OCI-LY3 (cell line): ENCODE data around the gene RNF152.

Experiments used
- H2AFZ ChIP-seq: fragments of 200-600, 300-600 bp; shearing (Covaris generic); 2 replicates; pipeline ENCODE4 v1.6.0; 2014; ENCODE audit warnings: antibody characterized with exemption, low read depth, low read length
- H3K27ac ChIP-seq: fragments of 200-600, 300-600 bp; sonication (generic); 2 replicates; pipeline ENCODE4 v1.5.1; 2014; ENCODE audit warnings: mild to moderate bottlenecking, low read length, moderate library complexity, mixed read lengths
- H3K27me3 ChIP-seq: fragments of 200-600, 300-600 bp; sonication (generic); 2 replicates; pipeline ENCODE4 v1.6.1; 2014; ENCODE audit warnings: low read depth, low read length, mixed read lengths
- H3K36me3 ChIP-seq: fragments of 200-600, 300-600 bp; sonication (generic); replicated peaks from 2 replicates; pipeline ENCODE3; 2014; ENCODE audit warnings: low read depth, low read length, mixed read lengths
- H3K4me1 ChIP-seq: fragments of 300-600, 200-600 bp; sonication (generic); 2 replicates; pipeline ENCODE4 v1.6.1; 2014; ENCODE audit warnings: low read length, mixed read lengths
- H3K4me2 ChIP-seq: fragments of 200-600, 300-600 bp; sonication (generic); 2 replicates; pipeline ENCODE4 v1.6.1; 2014; ENCODE audit warnings: low read length, mixed read lengths
- H3K4me3 ChIP-seq: fragments of 300-600, 200-600 bp; sonication (generic); 2 replicates; pipeline ENCODE4 v1.5.1; 2014; ENCODE audit warnings: antibody characterized with exemption, mild to moderate bottlenecking, low read length, moderate library complexity
- H3K79me2 ChIP-seq: fragments of 300-600, 200-600 bp; shearing (Covaris generic); 2 replicates; pipeline ENCODE4 v1.6.1; 2014; ENCODE audit warnings: mild to moderate bottlenecking, low read length, mixed read lengths
- H3K9ac ChIP-seq: fragments of 300-600, 200-600 bp; shearing (Covaris generic); 2 replicates; pipeline ENCODE4 v1.6.0; 2014; ENCODE audit warnings: mild to moderate bottlenecking, low read length, moderate library complexity
- H3K9me3 ChIP-seq: fragments of 200-600, 300-600 bp; shearing (Covaris generic); 2 replicates; pipeline ENCODE4 v1.6.1; 2014; ENCODE audit warnings: low read length, mixed read lengths; ENCODE audit not compliant: insufficient read depth
- H4K20me1 ChIP-seq: fragments of 200-600, 300-600 bp; sonication (generic); 2 replicates; pipeline ENCODE4 v1.6.1; 2016; ENCODE audit warnings: low read length, mixed read lengths; ENCODE audit not compliant: insufficient read depth
- CTCF ChIP-seq: fragments of 200-600, 300-600 bp; sonication (generic); IDR thresholded peaks from 2 replicates; pipeline ENCODE4 v1.5.1; 2014; ENCODE audit warnings: antibody characterized with exemption, low read length, low read depth
- EZH2phosphoT487 ChIP-seq: fragments of 200-600 bp; shearing (Covaris generic); IDR thresholded peaks from 2 replicates; pipeline ENCODE4 v1.6.1; 2018; ENCODE audit warnings: antibody characterized with exemption, mixed run types, low read depth

The RNF152 gene

DNA sequence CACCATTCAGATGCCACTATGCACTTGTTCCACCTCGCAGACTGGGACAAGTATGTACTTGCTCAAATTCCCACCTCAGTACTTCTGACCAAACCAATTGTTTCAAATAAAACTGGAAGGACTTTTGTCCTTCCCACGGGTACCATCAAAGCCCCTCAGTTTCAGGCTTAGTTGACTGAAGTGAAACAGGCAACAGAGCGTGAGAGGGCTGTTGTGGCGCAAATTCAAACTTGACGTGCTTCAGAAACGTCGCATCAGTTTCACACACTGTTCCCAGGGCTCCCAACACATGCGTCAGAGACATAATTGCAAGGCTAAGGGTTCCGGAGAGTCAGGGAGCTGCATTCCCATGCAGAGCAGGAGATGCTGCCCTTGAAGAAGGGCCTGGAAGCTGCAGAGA lies 33.7 kb downstream of the RNF152 start:
- H3K36me3 ChIP-seq: no peaks in the 10 kb centered on the region
- H3K9me3 ChIP-seq: no peaks in the 10 kb centered on the region
- H3K27me3 ChIP-seq: peaks cover 46% of the 10 kb centered on the region
- TF ChIP-seq CTCF (no peak), EZH2phosphoT487 (no peak)
- H3K4me1 ChIP-seq: no peaks in the 10 kb centered on the region
- no peak overlapping the region for H3K4me2 ChIP-seq
- H3K27ac ChIP-seq: no peak overlapping the region
- H4K20me1 ChIP-seq: no peaks in the 10 kb centered on the region
- H2AFZ ChIP-seq: no peak overlapping the region
- no peaks in the 10 kb centered on the region for H3K79me2 ChIP-seq
- H3K9ac ChIP-seq: no peak overlapping the region
- H3K4me3 ChIP-seq: no peak overlapping the region

GRCh38 chr18:61856678-61857077 lies 36.1 kb downstream of the RNF152 start:
- TF ChIP-seq CTCF (no peak), EZH2phosphoT487 (no peak)

DNA sequence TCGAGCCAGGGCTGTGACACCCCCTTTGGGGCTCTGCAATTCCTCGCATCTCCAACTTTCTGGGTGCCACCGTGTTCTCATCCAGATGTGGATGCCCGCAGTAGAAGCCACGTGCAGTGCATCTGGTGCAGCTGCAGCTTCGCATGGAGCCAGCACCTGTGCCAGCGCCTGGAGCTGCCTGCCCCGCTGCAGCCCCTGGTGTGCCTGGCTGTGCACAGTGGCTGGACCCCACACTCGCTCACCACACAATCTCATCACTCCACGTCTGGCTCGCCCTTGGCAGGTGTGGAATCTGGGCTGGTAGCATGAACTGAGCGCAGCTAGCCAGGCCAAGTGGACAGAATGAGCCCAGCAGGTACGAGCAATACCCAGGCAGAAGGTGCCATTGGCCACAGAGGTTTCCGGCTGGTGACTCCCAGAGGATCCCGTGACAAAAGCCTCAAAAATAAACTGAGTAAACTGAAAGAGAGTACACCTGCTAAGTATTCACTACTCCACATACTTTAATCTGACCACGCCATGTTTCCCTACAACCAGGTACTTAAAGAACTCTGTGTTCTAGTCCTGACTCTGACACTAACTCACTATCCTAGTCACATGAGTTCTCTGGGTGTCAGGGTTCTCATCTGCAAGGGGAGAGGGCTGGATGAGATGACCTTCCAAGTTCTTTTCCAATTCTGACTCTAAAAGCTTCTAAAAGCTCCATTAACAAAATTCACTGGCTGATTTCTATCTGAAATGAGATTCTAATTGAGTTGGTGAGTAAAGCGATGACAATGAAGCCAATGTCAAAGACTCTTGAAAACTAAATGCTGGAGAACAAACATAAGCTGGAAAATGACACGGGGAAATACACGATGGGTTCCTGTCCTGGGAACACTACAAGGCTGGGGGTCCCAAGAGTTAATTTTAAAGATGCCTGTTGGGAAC lies 37.1 kb downstream of the RNF152 start:
- Histone ChIP-seq H3K4me2 (no peak overlapping the region), H3K36me3 (no peaks in the 10 kb centered on the region), H3K27ac (no peak overlapping the region), H3K4me3 (no peak overlapping the region), H3K4me1 (no peaks in the 10 kb centered on the region), H3K27me3 (peaks cover 67% of the 10 kb centered on the region), H2AFZ (no peak overlapping the region), H4K20me1 (no peaks in the 10 kb centered on the region), H3K9me3 (no peaks in the 10 kb centered on the region), H3K79me2 (no peaks in the 10 kb centered on the region), H3K9ac (no peak overlapping the region)
- TF ChIP-seq CTCF (no peak), EZH2phosphoT487 (no peak)

More at GRCh38 chr18:61856678-61857077, 36.1 kb downstream of the RNF152 start:
- no peaks in the 10 kb centered on the region for H4K20me1 ChIP-seq
- H3K27ac ChIP-seq: no peak overlapping the region
- H3K79me2 ChIP-seq: no peaks in the 10 kb centered on the region
- peaks cover 59% of the 10 kb centered on the region for H3K27me3 ChIP-seq
- no peak overlapping the region for H3K4me3 ChIP-seq
- H3K36me3 ChIP-seq: no peaks in the 10 kb centered on the region
- H3K4me1 ChIP-seq: no peaks in the 10 kb centered on the region
- H3K9me3 ChIP-seq: no peaks in the 10 kb centered on the region
- H3K4me2 ChIP-seq: no peak overlapping the region
- H3K9ac ChIP-seq: no peak overlapping the region
- no peak overlapping the region for H2AFZ ChIP-seq

GRCh38 chr18:61854578-61855448 lies 38.0 kb downstream of the RNF152 start:
- H4K20me1 ChIP-seq: no peaks in the 10 kb centered on the region
- H3K4me3 ChIP-seq: no peak overlapping the region
- H3K4me1 ChIP-seq: no peaks in the 10 kb centered on the region
- no peaks in the 10 kb centered on the region for H3K79me2 ChIP-seq
- H3K9me3 ChIP-seq: no peaks in the 10 kb centered on the region
- peaks cover 72% of the 10 kb centered on the region for H3K27me3 ChIP-seq
- no peak overlapping the region for H3K27ac ChIP-seq
- no peak overlapping the region for H2AFZ ChIP-seq
- TF ChIP-seq CTCF (no peak), EZH2phosphoT487 (no peak)
- H3K36me3 ChIP-seq: no peaks in the 10 kb centered on the region
- H3K4me2 ChIP-seq: no peak overlapping the region
- no peak overlapping the region for H3K9ac ChIP-seq
